Measurements from ENCODE around the gene MRPL21.

Gene MRPL21

GRCh38 chr11:68948935-68949334, 45.3 kb upstream of the MRPL21 start:
- TF ChIP-seq EZH2 (IDR thresholded peaks at IDR 0.05; ENCODE audit: borderline replicate concordance, low read length) = no peak
- TF ChIP-seq, protein P1, sequence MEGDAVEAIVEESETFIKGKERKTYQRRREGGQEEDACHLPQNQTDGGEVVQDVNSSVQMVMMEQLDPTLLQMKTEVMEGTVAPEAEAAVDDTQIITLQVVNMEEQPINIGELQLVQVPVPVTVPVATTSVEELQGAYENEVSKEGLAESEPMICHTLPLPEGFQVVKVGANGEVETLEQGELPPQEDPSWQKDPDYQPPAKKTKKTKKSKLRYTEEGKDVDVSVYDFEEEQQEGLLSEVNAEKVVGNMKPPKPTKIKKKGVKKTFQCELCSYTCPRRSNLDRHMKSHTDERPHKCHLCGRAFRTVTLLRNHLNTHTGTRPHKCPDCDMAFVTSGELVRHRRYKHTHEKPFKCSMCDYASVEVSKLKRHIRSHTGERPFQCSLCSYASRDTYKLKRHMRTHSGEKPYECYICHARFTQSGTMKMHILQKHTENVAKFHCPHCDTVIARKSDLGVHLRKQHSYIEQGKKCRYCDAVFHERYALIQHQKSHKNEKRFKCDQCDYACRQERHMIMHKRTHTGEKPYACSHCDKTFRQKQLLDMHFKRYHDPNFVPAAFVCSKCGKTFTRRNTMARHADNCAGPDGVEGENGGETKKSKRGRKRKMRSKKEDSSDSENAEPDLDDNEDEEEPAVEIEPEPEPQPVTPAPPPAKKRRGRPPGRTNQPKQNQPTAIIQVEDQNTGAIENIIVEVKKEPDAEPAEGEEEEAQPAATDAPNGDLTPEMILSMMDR (IDR thresholded peaks at IDR 0.05; ENCODE audit: low read length) = no peak

DNA sequence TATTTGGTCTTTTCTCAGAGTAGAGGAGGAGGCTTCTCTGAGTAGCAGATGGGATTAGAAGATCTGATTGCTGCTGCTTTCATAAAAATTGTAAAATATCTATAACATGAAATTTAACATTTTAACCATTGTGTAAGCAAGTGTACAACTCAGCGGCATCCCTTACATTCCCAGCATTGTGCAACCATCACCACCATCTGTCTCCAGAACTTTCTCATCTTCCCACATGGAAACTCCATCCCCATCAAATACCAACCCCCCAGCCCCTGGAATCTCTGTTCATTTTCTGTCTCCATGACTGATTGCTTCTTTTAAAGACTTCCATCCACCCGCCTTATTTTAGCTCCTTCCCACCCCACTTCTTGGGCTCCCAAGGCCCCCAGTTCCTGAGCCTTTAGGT, 44.9 kb upstream of the MRPL21 start:
- H3K9ac ChIP-seq (ENCODE audit: low read length) = no peak overlapping the region
- no peak overlapping the region for H2AFZ ChIP-seq (ENCODE audit: low read length)
- no peaks in the 10 kb centered on the region for H3K9me3 ChIP-seq (ENCODE audit: low read length)
- H3K79me2 ChIP-seq (ENCODE audit: insufficient read depth, low read length) = no peaks in the 10 kb centered on the region
- H3K4me3 ChIP-seq (ENCODE audit: low read depth, low read length, poor library complexity, severe bottlenecking) = no peak overlapping the region
- H3K36me3 ChIP-seq (ENCODE audit: insufficient read depth, low read length) = no peaks in the 10 kb centered on the region
- no peaks in the 10 kb centered on the region for H3K9me2 ChIP-seq (ENCODE audit: low read depth, low read length)
- no peaks in the 10 kb centered on the region for H3K4me1 ChIP-seq (ENCODE audit: insufficient read depth, low read length, severe bottlenecking)
- no peaks in the 10 kb centered on the region for H4K20me1 ChIP-seq (ENCODE audit: insufficient read depth, low read length)
- no peak overlapping the region for H3K27ac ChIP-seq (ENCODE audit: low read depth, low read length, poor library complexity, severe bottlenecking)
- H3K4me2 ChIP-seq (ENCODE audit: low read length) = no peak overlapping the region
- TF ChIP-seq EZH2 (IDR thresholded peaks at IDR 0.05; ENCODE audit: borderline replicate concordance, low read length) = no peak
- TF ChIP-seq, protein P1 (IDR thresholded peaks at IDR 0.05; ENCODE audit: low read length) = no peak
- peaks cover 6% of the 10 kb centered on the region; the same call in 1 of the 2 replicates for H3K27me3 ChIP-seq (ENCODE audit: insufficient read depth, low read length)
- H3F3A ChIP-seq (ENCODE audit: insufficient read depth, low read length) = no peaks in the 10 kb centered on the region

More at GRCh38 chr11:68948935-68949334, 45.3 kb upstream of the MRPL21 start:
- Histone ChIP-seq H3K4me1 (ENCODE audit: insufficient read depth, low read length, severe bottlenecking) (no peaks in the 10 kb centered on the region), H3K27ac (ENCODE audit: low read depth, low read length, poor library complexity, severe bottlenecking) (no peak overlapping the region), H3K79me2 (ENCODE audit: insufficient read depth, low read length) (no peaks in the 10 kb centered on the region), H4K20me1 (ENCODE audit: insufficient read depth, low read length) (no peaks in the 10 kb centered on the region), H3K4me3 (ENCODE audit: low read depth, low read length, poor library complexity, severe bottlenecking) (no peak overlapping the region), H3K9me2 (ENCODE audit: low read depth, low read length) (no peaks in the 10 kb centered on the region), H2AFZ (ENCODE audit: low read length) (no peak overlapping the region), H3K9me3 (ENCODE audit: low read length) (no peaks in the 10 kb centered on the region), H3K27me3 (ENCODE audit: insufficient read depth, low read length) (peaks cover 6% of the 10 kb centered on the region; the same call in 1 of the 2 replicates), H3K36me3 (ENCODE audit: insufficient read depth, low read length) (no peaks in the 10 kb centered on the region), H3K9ac (ENCODE audit: low read length) (no peak overlapping the region), H3K4me2 (ENCODE audit: low read length) (no peak overlapping the region), H3F3A (ENCODE audit: insufficient read depth, low read length) (no peaks in the 10 kb centered on the region)

- Histone ChIP-seq H3K4me1 (ENCODE audit: insufficient read depth, low read length, severe bottlenecking) (no peaks in the 10 kb centered on the region), H3F3A (ENCODE audit: insufficient read depth, low read length) (no peaks in the 10 kb centered on the region), H3K36me3 (ENCODE audit: insufficient read depth, low read length) (no peaks in the 10 kb centered on the region), H3K27ac (ENCODE audit: low read depth, low read length, poor library complexity, severe bottlenecking) (no peak overlapping the region), H4K20me1 (ENCODE audit: insufficient read depth, low read length) (no peaks in the 10 kb centered on the region), H3K4me3 (ENCODE audit: low read depth, low read length, poor library complexity, severe bottlenecking) (no peak overlapping the region), H3K27me3 (ENCODE audit: insufficient read depth, low read length) (0 out of 2 replicates have a peak, but pooled peaks cover 6% of the 10 kb centered on the region), H2AFZ (ENCODE audit: low read length) (no peak overlapping the region), H3K9ac (ENCODE audit: low read length) (no peak overlapping the region), H3K4me2 (ENCODE audit: low read length) (no peak overlapping the region), H3K79me2 (ENCODE audit: insufficient read depth, low read length) (no peaks in the 10 kb centered on the region), H3K9me2 (ENCODE audit: low read depth, low read length) (no peaks in the 10 kb centered on the region), H3K9me3 (ENCODE audit: low read length) (no peaks in the 10 kb centered on the region)
- TF ChIP-seq, protein P1 (IDR thresholded peaks at IDR 0.05; ENCODE audit: low read length) = no peak
- no peak for TF ChIP-seq EZH2 (IDR thresholded peaks at IDR 0.05; ENCODE audit: borderline replicate concordance, low read length)
Measured at GRCh38 chr11:68947151-68947550, 43.5 kb upstream of the MRPL21 start.
